HG02840 (cell line): ENCODE results near the gene OAT.

ENCODE experiments used
- ATAC-seq: cut with Tn5 transposase; IDR thresholded peaks from one replicate; pipeline ENCODE4 v1.9.1; 2021; ENCODE audit warnings: mild to moderate bottlenecking, moderate library complexity, moderate number of reproducible peaks; ENCODE audit not compliant: unreplicated experiment, low FRiP score

The OAT gene

GRCh38 chr10:124418726-124419501, at the start of gene OAT:
TSS of gene OAT (minus strand) at chr10:124418923. CDS start at chr10:124412171, 6,752 bp downstream.
- ATAC-seq: peak; percentile 84

DNA sequence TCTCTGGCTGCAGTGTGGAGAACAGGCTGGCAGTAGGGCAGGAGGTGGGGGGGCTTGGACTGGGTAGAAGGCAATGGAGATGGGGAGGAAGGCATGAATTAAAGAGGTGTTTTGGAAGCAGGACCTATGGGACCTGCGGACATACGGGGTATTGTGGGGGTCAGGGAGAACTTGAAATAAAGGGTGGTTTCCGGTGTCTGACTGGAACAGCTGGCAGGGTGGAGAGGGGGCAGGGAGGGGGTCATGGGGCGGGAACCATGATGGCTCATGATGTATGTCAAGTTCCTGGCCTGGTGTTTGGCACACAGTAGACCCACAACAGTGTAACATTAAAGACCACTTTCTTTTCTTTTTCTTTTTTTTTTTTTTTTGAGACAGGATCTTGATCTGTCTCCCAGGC, 48.4 kb upstream of the OAT start:
- ATAC-seq: no peak

GRCh38 chr10:124465777-124466488, 47.2 kb upstream of the OAT start:
- ATAC-seq: no peak

GRCh38 chr10:124465003-124465776, 46.5 kb upstream of the OAT start:
- ATAC-seq: no peak

DNA sequence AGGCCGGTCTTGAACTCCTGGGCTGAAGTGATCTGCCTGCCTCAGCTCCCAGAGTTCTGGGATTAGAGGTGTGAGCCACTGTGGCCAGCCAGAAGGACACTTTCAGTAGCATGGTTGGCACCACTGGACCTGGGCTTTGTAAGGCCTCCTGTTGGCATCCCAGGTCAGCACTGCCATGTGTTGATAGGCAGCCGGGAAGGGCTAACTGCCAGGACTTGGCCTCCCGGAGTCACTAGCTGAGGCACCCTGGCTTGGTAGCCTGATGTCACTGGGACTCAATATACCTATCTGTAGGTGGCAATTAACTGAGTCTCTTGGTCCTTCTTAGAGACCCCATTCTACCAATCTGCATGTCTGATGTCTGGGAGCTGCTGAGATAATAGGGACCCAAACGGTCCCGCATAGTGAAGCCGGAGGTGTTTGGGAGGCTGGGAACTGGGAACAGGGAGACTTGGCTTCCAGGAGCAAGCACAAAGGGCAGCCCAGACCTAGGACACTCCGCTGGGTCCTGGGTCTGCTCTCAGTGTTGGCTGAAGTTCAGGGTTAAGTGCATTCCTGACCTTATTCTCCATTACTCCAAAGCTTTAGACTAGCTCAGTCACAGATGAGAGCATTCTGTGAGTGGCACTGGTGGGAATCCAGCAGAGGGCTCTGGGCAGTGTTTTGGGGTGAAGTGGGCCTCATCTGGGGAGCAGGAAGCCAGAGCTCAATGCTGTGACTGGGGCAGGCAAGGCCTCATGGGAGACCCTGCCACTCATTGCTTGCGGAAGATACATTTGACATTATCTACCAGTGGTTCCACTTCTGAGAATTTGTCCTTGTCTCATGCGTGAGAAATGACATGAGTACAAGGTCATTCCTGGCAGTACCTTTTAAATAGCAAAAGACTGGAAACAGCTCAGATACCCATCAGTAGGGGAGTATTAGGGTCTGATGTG, 45.6 kb upstream of the OAT start:
- no peak for ATAC-seq

GRCh38 chr10:124462348-124462695, 43.6 kb upstream of the OAT start:
- no peak for ATAC-seq

DNA sequence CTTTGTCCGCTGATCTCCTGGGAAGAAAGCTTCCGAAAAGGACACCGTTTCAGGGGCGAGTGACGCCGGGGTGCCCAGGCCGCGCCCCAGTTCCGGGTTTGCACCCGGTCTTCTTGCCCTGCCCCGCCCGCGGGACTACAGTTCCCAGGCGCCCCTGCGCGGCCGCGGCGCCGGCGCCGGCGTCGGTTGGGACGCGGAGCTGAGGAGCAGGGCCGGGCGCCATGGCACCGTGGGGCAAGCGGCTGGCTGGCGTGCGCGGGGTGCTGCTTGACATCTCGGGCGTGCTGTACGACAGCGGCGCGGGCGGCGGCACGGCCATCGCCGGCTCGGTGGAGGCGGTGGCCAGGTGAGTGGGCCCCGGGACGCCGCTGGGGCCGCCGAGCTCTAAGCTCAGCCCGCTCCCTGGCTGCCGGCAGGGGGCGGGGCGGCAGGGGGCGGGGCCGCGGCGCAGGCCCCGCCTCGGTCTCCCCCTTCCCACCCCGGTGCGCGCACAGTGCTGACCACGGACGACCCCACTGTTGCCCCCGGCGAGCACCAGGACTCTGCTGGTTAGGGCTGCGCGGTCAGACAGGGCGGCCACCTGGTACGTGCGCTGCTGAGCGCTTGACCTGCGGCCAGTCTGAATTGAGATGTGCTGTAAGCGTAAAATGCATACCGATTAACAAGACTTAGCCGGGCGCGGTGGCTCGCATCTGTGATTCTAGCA, 43.1 kb upstream of the OAT start, which contains the start of gene LHPP:
LHPP (plus strand) TSS at position 182 of the 706 bp plus-strand sequence; CDS start at position 222, 40 bp downstream.
- ATAC-seq: peak; percentile 95

GRCh38 chr10:124460144-124460543, 41.4 kb upstream of the OAT start:
- ATAC-seq: no peak

GRCh38 chr10:124459395-124459794, 40.7 kb upstream of the OAT start:
- no peak for ATAC-seq

DNA sequence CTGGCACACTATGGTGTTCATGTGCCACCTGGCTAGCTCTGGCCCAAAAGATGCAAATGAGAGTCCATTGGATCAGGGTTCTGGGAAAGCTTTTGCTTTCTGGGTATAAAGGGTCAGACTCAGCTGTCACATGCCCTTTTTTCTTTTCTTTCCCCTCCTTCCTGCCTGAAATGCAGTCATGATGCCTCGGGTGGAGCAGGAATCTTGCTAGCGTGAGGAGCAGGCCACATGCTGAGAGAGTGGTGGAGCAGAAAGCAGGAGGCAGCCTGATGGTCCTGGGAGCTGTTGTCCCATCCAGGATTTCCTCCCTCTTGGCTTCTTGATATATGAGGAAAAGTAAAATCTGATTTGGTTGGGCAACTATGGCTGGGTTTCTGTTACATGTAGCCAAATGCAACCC, 40.2 kb upstream of the OAT start:
- no peak for ATAC-seq

- no peak for ATAC-seq
These were observed 39.8 kb upstream of the OAT start for GRCh38 chr10:124458473-124458872.

DNA sequence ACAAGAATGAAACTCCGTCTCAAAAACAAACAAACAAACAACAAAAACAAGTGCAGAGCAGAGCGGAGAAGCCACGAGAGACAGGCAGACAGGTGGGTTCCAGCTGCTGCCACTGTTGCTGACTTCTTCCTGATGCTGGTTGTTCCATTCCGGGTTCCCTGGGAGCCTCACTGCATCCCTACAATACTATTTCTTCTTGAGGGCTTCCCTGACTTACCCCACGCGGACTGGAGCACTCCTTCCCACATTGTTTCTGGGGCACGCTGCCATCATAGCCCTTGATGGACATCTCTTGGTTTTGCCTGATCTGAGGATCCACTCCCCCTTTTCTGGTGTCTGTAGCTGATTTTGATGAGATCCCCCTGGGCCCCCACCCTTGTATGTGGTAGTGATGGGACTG, 36.7 kb upstream of the OAT start:
- no peak for ATAC-seq

DNA sequence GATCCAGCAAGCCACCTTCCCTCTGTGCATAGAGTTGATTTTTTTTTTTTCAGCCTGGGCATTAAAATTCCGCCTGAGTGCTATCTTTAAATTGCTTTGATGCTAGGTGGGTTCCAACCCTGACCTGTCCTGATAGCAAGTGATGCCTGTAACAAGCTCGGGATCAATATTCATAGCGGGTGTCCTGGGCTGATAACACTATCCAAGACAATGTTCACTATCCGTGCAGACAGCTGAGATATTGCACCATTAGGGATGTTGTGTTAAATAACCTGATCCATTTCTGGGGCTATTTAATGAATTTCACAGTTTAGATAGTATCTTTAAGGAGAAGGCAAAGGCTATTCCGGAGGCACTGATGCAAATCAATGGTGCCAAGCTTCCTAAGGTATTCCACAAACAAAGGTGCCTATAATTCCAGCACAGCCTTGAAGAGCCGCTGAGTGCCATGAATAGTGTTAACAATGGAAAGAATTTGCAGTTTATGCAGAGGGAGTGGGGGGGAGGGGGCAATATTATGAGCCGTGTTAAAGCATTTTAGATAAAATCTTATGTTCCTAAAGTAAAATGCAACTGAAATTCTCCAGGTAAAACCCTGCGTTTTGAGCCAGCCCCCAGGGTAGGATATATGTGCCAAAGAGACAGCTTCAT, 35.4 kb upstream of the OAT start:
- ATAC-seq: no peak

DNA sequence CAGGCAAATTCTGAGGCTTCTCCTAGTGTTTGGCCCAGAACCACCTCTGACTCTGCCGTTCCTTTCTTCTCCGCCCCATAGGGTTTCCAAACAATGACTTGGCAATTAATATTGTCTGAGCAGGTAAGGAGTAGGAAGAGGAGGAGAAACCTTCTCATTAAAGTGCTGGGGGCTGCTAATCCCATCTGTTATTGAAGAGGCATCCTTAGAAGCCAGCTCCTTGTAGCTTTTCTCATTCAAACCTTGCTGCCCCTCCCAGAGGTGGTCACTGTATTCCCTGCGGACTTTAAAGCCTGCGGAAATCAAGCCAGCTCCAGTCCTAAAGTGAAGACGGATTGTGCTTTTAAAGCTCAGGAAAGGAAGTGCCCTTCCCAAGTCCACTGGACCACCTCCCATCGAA, 32.6 kb upstream of the OAT start:
- no peak for ATAC-seq

DNA sequence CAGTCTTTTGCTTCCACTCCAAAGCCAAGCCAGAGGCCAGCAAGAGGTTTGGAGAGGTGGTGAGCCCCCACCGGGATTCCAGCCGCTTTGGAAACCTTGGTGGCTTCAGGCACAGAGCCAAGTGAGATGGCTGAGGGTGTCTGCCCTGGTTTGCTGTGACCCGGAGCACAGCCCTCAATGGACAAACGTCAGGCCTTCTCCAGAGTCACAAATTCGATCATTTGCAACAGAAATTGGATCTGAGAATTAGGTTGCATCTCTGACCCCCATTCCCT, 32.0 kb upstream of the OAT start:
- no peak for ATAC-seq

GRCh38 chr10:124450012-124450782, 31.5 kb upstream of the OAT start, which contains the start of gene NKX1-2:
TSS of gene NKX1-2 (minus strand) at chr10:124450035. CDS start at chr10:124449943, 92 bp downstream.
- ATAC-seq: no peak

- ATAC-seq: no peak
These were observed 30.7 kb upstream of the OAT start for GRCh38 chr10:124449170-124450011.
